GM19463 (cell line): ENCODE results near the gene FGF14.

Source experiments
- ATAC-seq: cut with Tn5 transposase; IDR thresholded peaks from one replicate; pipeline ENCODE4 v1.9.1; 2021; ENCODE audit warnings: mild to moderate bottlenecking, moderate library complexity; ENCODE audit not compliant: unreplicated experiment

Gene FGF14

GRCh38 chr13:101942535-101943157 is 459.2 kb downstream of the FGF14 start:
- ATAC-seq = no peak

GRCh38 chr13:101942038-101942437 is 459.8 kb downstream of the FGF14 start:
- ATAC-seq = no peak

- ATAC-seq = no peak
Measured at GRCh38 chr13:101941095-101941783, 460.6 kb downstream of the FGF14 start.

- ATAC-seq = no peak
Measured at GRCh38 chr13:101939370-101939769, 462.5 kb downstream of the FGF14 start.

GRCh38 chr13:101935828-101936227 is 466.0 kb downstream of the FGF14 start:
- ATAC-seq = no peak

- no peak for ATAC-seq
Measured at GRCh38 chr13:101931186-101931585, 470.7 kb downstream of the FGF14 start.

GRCh38 chr13:101930331-101930730 is 471.5 kb downstream of the FGF14 start:
- ATAC-seq = no peak

GRCh38 chr13:101925731-101926130 is 476.1 kb downstream of the FGF14 start:
- ATAC-seq = no peak

- ATAC-seq = no peak
Measured at GRCh38 chr13:101919541-101920181, 482.2 kb downstream of the FGF14 start.

GRCh38 chr13:101917833-101918661 is 483.8 kb downstream of the FGF14 start:
- no peak for ATAC-seq

- ATAC-seq = no peak
Measured at GRCh38 chr13:101917475-101917810, 484.4 kb downstream of the FGF14 start.

GRCh38 chr13:101916775-101917474 is 484.9 kb downstream of the FGF14 start:
- no peak for ATAC-seq

GRCh38 chr13:101916108-101916774 is 485.6 kb downstream of the FGF14 start:
- ATAC-seq = no peak

GRCh38 chr13:101915755-101916107 is 486.1 kb downstream of the FGF14 start:
- ATAC-seq = no peak

GRCh38 chr13:101915331-101915730 is 486.5 kb downstream of the FGF14 start:
- no peak for ATAC-seq

GRCh38 chr13:101911752-101912151 is 490.1 kb downstream of the FGF14 start:
- ATAC-seq = no peak

GRCh38 chr13:101903890-101904289 is 498.0 kb downstream of the FGF14 start:
- ATAC-seq = no peak

GRCh38 chr13:101898676-101899075 is 503.2 kb downstream of the FGF14 start:
- no peak for ATAC-seq

- no peak for ATAC-seq
Measured at GRCh38 chr13:101896541-101896940, 505.3 kb downstream of the FGF14 start.

GRCh38 chr13:101893021-101893420 is 508.8 kb downstream of the FGF14 start:
- no peak for ATAC-seq
